A549 (cell line): ENCODE results near the gene ATXN7. TPM values are rescaled to one million over a fixed set of nuclear protein-coding genes. Genes with fewer than 3 reads are reported as not detected.

ENCODE experiments used
- ATAC-seq, 2 experiments: fragments of 200-7000 bp in 1 of 2; fragments of >200 bp in 1 of 2; cut with Nextera tagmentation in 1 of 2; cut with Tn5 transposase in 1 of 2; 3 replicates each; pipeline versions ENCODE4 v1.8.0 to v1.9.1; 2018 to 2020; ENCODE audit warnings: mild to moderate bottlenecking in 1 of 2, moderate library complexity in 1 of 2
- CTCF ChIA-PET: fragments of 300-600 bp; sonication (Branson Sonifier 250); formaldehyde crosslinking; extraction: SDS; loops from one replicate; lab custom pipeline; 2021; ENCODE audit warnings: antibody characterized with exemption, inconsistent platforms; lab: Yijun Ruan, JAX
- POLR2A ChIA-PET: fragments of 350-600 bp; formaldehyde crosslinking; extraction: SDS; loops from one replicate; lab custom pipeline; 2021; ENCODE audit warnings: antibody characterized with exemption, inconsistent platforms; lab: Yijun Ruan, JAX
- DNase-seq, 2 experiments: peaks; one replicate each; pipeline versions ENCODE4 v3.0.0 to v3.0.0-alpha.2; 2011 to 2016; ENCODE audit warnings: low read depth in 1 of 2, low spot score in 1 of 2
- FAIRE-seq: peaks from 2 replicates; lab custom pipeline; 2011; peaks lifted over from hg19 to GRCh38; lab: Jason Lieb, UNC
- H3K27ac ChIP-seq, 2 experiments: fragments of >200 bp; sonication (Bioruptor Twin); formaldehyde crosslinking; 3 replicates each; pipeline ENCODE4 v1.5.1; 2016 to 2017
- H3K4me1 ChIP-seq: fragments of >200 bp; sonication (Bioruptor Twin); formaldehyde crosslinking; 3 replicates; pipeline ENCODE4 v1.6.1; 2016
- H3K4me2 ChIP-seq: fragments of >200 bp; sonication (Bioruptor Twin); formaldehyde crosslinking; 3 replicates; pipeline ENCODE4 v1.6.1; 2016
- H3K4me3 ChIP-seq: fragments of >200 bp; sonication (Bioruptor Twin); formaldehyde crosslinking; 3 replicates; pipeline ENCODE4 v1.5.1; 2016
- H3K9me3 ChIP-seq: fragments of >200 bp; sonication (Bioruptor Twin); formaldehyde crosslinking; 3 replicates; pipeline ENCODE4 v1.6.1; 2016
- CBX2 ChIP-seq: fragments of 200-600 bp; sonication (generic); IDR thresholded peaks from 2 replicates; pipeline ENCODE4 v1.6.1; 2016; ENCODE audit warnings: low read depth, mild to moderate bottlenecking, borderline replicate concordance
- CEBPB ChIP-seq, 2 experiments: fragments of >200 bp in 1 of 2; sonication (Bioruptor Twin) in 1 of 2; formaldehyde crosslinking in 1 of 2; IDR thresholded peaks; 2 replicates each; pipeline ENCODE4 v1.6.1; 2012 to 2016
- CHD4 ChIP-seq: fragments of 200-600 bp; sonication (generic); IDR thresholded peaks from 2 replicates; pipeline ENCODE4 v1.6.1; 2016; ENCODE audit warnings: antibody characterized with exemption, mild to moderate bottlenecking, borderline replicate concordance
- CTCF ChIP-seq: fragments of >200 bp; sonication (Bioruptor Twin); formaldehyde crosslinking; IDR thresholded peaks from 3 replicates; pipeline ENCODE4 v1.5.1; 2016
- EP300 ChIP-seq, 2 experiments: fragments of >200 bp; sonication (Bioruptor Twin); formaldehyde crosslinking; IDR thresholded peaks; 2 replicates in 1 of 2; 3 replicates in 1 of 2; pipeline ENCODE4 v1.6.1; 2016 to 2017
- FOSB ChIP-seq: fragments of 250-450 bp; sonication (Bioruptor Pico); IDR thresholded peaks from 2 replicates; pipeline ENCODE4 v1.5.0; 2020; ENCODE audit warnings: mild to moderate bottlenecking, moderate library complexity
- GATA3 ChIP-seq: IDR thresholded peaks from 2 replicates; pipeline ENCODE4 v1.6.1; 2012; ENCODE audit warnings: borderline replicate concordance
- HOXA7 ChIP-seq: fragments of 250-450 bp; sonication (Bioruptor Pico); IDR thresholded peaks from 2 replicates; pipeline ENCODE4 v1.5.0; 2020; ENCODE audit warnings: mild to moderate bottlenecking, moderate library complexity
- HOXB13 ChIP-seq: fragments of 250-450 bp; sonication (Bioruptor Pico); IDR thresholded peaks from 2 replicates; pipeline ENCODE4 v1.5.0; 2020; ENCODE audit warnings: low read depth, mild to moderate bottlenecking, moderate library complexity
- HOXB5 ChIP-seq: fragments of 250-450 bp; sonication (Bioruptor Pico); IDR thresholded peaks from 2 replicates; pipeline ENCODE4 v1.5.0; 2020; ENCODE audit warnings: mild to moderate bottlenecking, moderate library complexity
- KDM1A ChIP-seq: fragments of 200-600 bp; sonication (generic); IDR thresholded peaks from 2 replicates; pipeline ENCODE4 v1.6.1; 2016; ENCODE audit warnings: low read depth, mild to moderate bottlenecking
- KDM5A ChIP-seq: fragments of 200-600 bp; sonication (generic); IDR thresholded peaks from 2 replicates; pipeline ENCODE4 v1.6.1; 2016; ENCODE audit warnings: antibody characterized with exemption, mild to moderate bottlenecking
- NFE2L2 ChIP-seq: fragments of 150-350 bp; conservative IDR thresholded peaks from 2 replicates; pipeline ENCODE4 v1.6.1; 2014; ENCODE audit warnings: low read length
- NPAS2 ChIP-seq: fragments of 250-450 bp; sonication (Bioruptor Pico); IDR thresholded peaks from 2 replicates; pipeline ENCODE4 v1.8.0; 2022; ENCODE audit warnings: mild to moderate bottlenecking, moderate library complexity, borderline replicate concordance
- NR3C1 ChIP-seq: fragments of >200 bp; sonication (Bioruptor Twin); formaldehyde crosslinking; IDR thresholded peaks from 3 replicates; pipeline ENCODE4 v1.6.1; 2017
- POLR2A ChIP-seq: IDR thresholded peaks from 2 replicates; pipeline ENCODE4 v1.6.1; 2012; ENCODE audit warnings: mild to moderate bottlenecking, low read length
- RAD21 ChIP-seq, 2 experiments: fragments of >200 bp in 1 of 2; sonication (Bioruptor Twin) in 1 of 2; formaldehyde crosslinking in 1 of 2; IDR thresholded peaks in 1 of 2; conservative IDR thresholded peaks in 1 of 2; 2 replicates in 1 of 2; 3 replicates in 1 of 2; pipeline ENCODE4 v1.6.1; 2012 to 2018; ENCODE audit warnings: inconsistent platforms in 1 of 2
- RCOR1 ChIP-seq: fragments of 150-350 bp; IDR thresholded peaks from 2 replicates; pipeline ENCODE4 v1.6.1; 2014; ENCODE audit warnings: antibody characterized with exemption, low read length, low read depth
- REST ChIP-seq: fragments of 200-600 bp; sonication (generic); IDR thresholded peaks from 2 replicates; pipeline ENCODE4 v1.6.1; 2016; ENCODE audit warnings: antibody characterized with exemption, mild to moderate bottlenecking, moderate library complexity
- RFX5 ChIP-seq: fragments of 450-650 bp; IDR thresholded peaks from 2 replicates; pipeline ENCODE4 v1.7.1; 2014; ENCODE audit warnings: antibody characterized with exemption, mild to moderate bottlenecking, moderate library complexity
- RNF2 ChIP-seq: fragments of 200-600 bp; sonication (generic); IDR thresholded peaks from 2 replicates; pipeline ENCODE4 v1.6.1; 2016; ENCODE audit warnings: low read depth, mild to moderate bottlenecking, antibody characterized with exemption, moderate library complexity, borderline replicate concordance
- SREBF2 ChIP-seq: fragments of 450-650 bp; IDR thresholded peaks from 2 replicates; pipeline ENCODE4 v1.6.1; 2014; ENCODE audit warnings: mild to moderate bottlenecking, moderate library complexity
- TFCP2L1 ChIP-seq: fragments of 250-450 bp; sonication (Bioruptor Pico); IDR thresholded peaks from 2 replicates; pipeline ENCODE4 v1.5.0; 2021; ENCODE audit warnings: mild to moderate bottlenecking
- TP53 ChIP-seq: fragments of 250-450 bp; sonication (Bioruptor Pico); IDR thresholded peaks from 2 replicates; pipeline ENCODE4 v1.5.0; 2021; ENCODE audit warnings: mild to moderate bottlenecking, moderate library complexity
- USF2 ChIP-seq: fragments of 450-650 bp; IDR thresholded peaks from 2 replicates; pipeline ENCODE4 v1.6.1; 2014; ENCODE audit warnings: antibody characterized with exemption
- ZNF302 ChIP-seq: fragments of 250-450 bp; sonication (Bioruptor Pico); IDR thresholded peaks from 2 replicates; pipeline ENCODE4 v1.9.0; 2021; ENCODE audit warnings: inconsistent platforms, mild to moderate bottlenecking, moderate library complexity
- WGBS: methylation state at CpG from one replicate; pipeline ENCODE4 v1.1.6; 2017; ENCODE audit errors: missing lambda C conversion rate; 5-methylcytosine and 5-hydroxymethylcytosine counted together
- polyA plus RNA-seq, 4 experiments: library from polyadenylated mRNA; depleted of rRNA in 3 of 4; stranded (reverse); fragments of >200 nt; fragmentation: RNase III in 1 of 4; extraction: RNeasy Plus Mini Kit Qiagen cat#74134 plus additional on column Dnase treatment in 1 of 4; gene quantifications; 2 replicates in 3 of 4; 3 replicates in 1 of 4; pipeline ENCODE4 v1.2.3, GENCODE V29; 2011 to 2017
- TF ChIP-seq, protein P1 (sequence below): fragments of 250-450 bp; sonication (Bioruptor Pico); IDR thresholded peaks from 2 replicates; pipeline ENCODE4 v1.5.0; 2020; ENCODE audit warnings: low read depth, mild to moderate bottlenecking, moderate library complexity
- TF ChIP-seq, protein P2 (sequence below): fragments of >200 bp; sonication (Bioruptor Twin); formaldehyde crosslinking; IDR thresholded peaks from 3 replicates; pipeline ENCODE4 v1.6.1; 2016

ATXN7 gene
- polyA plus RNA-seq, 2 of the 4 experiments (the other 2 are of a cell fraction) = 5.4 to 7.3 TPM

DNA sequence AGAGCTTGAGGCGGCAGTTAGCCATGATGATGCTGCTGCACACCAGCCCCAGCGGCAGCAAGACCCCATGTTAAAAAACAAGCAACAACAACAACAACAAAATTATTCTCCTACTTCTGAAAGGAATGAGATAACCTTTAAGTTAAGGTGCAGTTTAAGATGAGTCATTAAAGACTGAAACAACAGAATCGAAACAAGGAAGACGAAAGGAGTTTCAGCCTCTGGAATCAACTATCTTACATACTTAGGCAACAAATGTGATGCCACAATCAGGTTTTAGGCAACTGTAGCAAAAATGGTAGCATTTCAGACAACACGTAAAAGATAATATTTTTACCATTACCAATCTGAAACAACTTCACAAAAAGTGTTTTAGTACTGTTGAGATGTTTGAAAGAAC lies 36.3 kb downstream of the ATXN7 start:
- FAIRE-seq = no peak

DNA sequence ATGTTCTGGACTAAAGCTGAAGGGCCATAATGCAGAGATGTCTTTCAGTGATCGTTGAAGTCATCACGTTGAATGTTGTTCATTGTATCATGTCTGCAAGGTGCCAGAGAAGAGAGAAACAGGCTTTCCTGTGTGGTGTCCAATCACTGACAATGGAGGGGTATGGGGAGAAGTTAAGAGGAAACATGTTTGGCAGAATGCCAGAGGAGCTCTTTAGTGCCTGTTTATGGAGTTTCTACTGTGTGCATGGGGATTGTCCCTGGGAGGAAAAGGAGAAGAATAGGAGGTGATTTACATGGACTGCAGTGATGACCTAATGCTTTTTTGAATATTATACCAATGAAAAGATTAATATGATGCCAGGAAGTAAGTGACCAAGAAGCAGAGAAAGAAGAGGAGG lies 36.8 kb downstream of the ATXN7 start:
- FAIRE-seq (no peak), ATAC-seq (no peak), DNase-seq (no peak)
- ChIA-PET POLR2A (no interaction called here), CTCF (interaction anchor here (0.6 kb wide), 1 partner anchor 550 kb away, joined by 3 read pairs; no protein-coding TSS in a partner anchor)
- H3K4me1 ChIP-seq = no peaks in the 10 kb centered on the region
- H3K4me2 ChIP-seq = no peak overlapping the region
- WGBS = 93% methylated on average over 2 of the region's 2 CpGs
- H3K27ac ChIP-seq = no peak overlapping the region
- H3K4me3 ChIP-seq = no peak overlapping the region
- H3K9me3 ChIP-seq = no peaks in the 10 kb centered on the region
- TF ChIP-seq CEBPB (IDR thresholded peaks at IDR 0.05) (no peak), EP300 (IDR thresholded peaks at IDR 0.05) (no peak), CTCF (no peak), KDM1A (no peak), HOXA7 (CRISPR knock-in tag) (no peak), USF2 (no peak), HOXB13 (no peak), FOSB (no peak), RAD21 (conservative IDR thresholded peaks at IDR 0.05 in 1 of 2, IDR thresholded peaks at IDR 0.05 in 1 of 2) (no peak), NR3C1 (no peak), SREBF2 (no peak), CHD4 (no peak), KDM5A (no peak), RCOR1 (no peak), POLR2A (no peak)
- TF ChIP-seq, protein P1, sequence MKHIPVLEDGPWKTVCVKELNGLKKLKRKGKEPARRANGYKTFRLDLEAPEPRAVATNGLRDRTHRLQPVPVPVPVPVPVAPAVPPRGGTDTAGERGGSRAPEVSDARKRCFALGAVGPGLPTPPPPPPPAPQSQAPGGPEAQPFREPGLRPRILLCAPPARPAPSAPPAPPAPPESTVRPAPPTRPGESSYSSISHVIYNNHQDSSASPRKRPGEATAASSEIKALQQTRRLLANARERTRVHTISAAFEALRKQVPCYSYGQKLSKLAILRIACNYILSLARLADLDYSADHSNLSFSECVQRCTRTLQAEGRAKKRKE = no peak

More for the DNA sequence above, 36.3 kb downstream of the ATXN7 start:
- H3K4me3 ChIP-seq = no peak overlapping the region
- DNase-seq = no peak
- no peak overlapping the region for H3K27ac ChIP-seq
- no peak for TF ChIP-seq POLR2A
- no peak for TF ChIP-seq NR3C1
- TF ChIP-seq HOXB5 (CRISPR knock-in tag) = no peak
- no peak for TF ChIP-seq GATA3
- TF ChIP-seq, protein P2, sequence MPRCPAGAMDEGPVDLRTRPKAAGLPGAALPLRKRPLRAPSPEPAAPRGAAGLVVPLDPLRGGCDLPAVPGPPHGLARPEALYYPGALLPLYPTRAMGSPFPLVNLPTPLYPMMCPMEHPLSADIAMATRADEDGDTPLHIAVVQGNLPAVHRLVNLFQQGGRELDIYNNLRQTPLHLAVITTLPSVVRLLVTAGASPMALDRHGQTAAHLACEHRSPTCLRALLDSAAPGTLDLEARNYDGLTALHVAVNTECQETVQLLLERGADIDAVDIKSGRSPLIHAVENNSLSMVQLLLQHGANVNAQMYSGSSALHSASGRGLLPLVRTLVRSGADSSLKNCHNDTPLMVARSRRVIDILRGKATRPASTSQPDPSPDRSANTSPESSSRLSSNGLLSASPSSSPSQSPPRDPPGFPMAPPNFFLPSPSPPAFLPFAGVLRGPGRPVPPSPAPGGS = no peak
- TF ChIP-seq NFE2L2 = no peak
- TF ChIP-seq CBX2 = no peak
- no peak for TF ChIP-seq NPAS2
- TF ChIP-seq RCOR1 = no peak
- no peak for TF ChIP-seq TP53 (CRISPR knock-in tag)
- no peak for TF ChIP-seq RFX5
- no peak for TF ChIP-seq TFCP2L1 (CRISPR knock-in tag)
- TF ChIP-seq REST = no peak
- no peak for TF ChIP-seq RNF2
- TF ChIP-seq KDM5A = no peak
- TF ChIP-seq ZNF302 (CRISPR knock-in tag) = no peak
- TF ChIP-seq RAD21 (conservative IDR thresholded peaks at IDR 0.05 in 1 of 2, IDR thresholded peaks at IDR 0.05 in 1 of 2) = no peak
- TF ChIP-seq, all 56 proteins: peak for 0
- no peak for ATAC-seq
- Histone ChIP-seq H3K4me1 (no peaks in the 10 kb centered on the region), H3K4me2 (no peak overlapping the region), H3K9me3 (no peaks in the 10 kb centered on the region)
- CTCF ChIA-PET = no interaction called here
- POLR2A ChIA-PET = no interaction called here
- 89% methylated on average over 5 of the region's 5 CpGs for WGBS
